ENCODE results near the gene CHD9. TPM values are rescaled to one million over a fixed set of nuclear protein-coding genes. Genes with fewer than 3 reads are reported as not detected.
"Not testable (repeated sequence)": the region's sequence is repeated elsewhere in the genome, so short reads cannot be mapped to it uniquely, and the experiment has no call there.

The CHD9 gene
- total RNA-seq, 1 donor from 2014 or later = 68.6 TPM

DNA sequence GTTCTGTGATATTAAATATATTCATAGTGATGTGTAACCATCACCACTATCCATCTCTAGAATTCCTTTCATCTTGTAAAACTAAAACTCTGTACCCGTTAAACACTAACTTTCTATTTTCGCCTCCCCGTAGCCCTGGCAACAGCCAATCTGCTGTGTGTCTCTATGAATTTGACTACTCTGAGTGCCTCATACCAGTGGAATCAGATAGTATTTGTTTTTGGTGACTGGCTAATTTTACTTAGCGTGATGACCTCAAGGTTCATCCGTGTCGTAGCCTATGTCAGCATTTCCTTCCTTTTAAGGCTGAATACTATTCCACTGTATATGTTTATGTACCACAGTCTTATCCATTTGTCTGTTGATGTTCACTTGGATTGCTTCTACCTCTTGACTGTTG is 18.2 kb downstream of the CHD9 start:
- H3K36me3 Mint-ChIP-seq = peaks cover 28% of the 10 kb centered on the region
- TF ChIP-seq, protein P1, sequence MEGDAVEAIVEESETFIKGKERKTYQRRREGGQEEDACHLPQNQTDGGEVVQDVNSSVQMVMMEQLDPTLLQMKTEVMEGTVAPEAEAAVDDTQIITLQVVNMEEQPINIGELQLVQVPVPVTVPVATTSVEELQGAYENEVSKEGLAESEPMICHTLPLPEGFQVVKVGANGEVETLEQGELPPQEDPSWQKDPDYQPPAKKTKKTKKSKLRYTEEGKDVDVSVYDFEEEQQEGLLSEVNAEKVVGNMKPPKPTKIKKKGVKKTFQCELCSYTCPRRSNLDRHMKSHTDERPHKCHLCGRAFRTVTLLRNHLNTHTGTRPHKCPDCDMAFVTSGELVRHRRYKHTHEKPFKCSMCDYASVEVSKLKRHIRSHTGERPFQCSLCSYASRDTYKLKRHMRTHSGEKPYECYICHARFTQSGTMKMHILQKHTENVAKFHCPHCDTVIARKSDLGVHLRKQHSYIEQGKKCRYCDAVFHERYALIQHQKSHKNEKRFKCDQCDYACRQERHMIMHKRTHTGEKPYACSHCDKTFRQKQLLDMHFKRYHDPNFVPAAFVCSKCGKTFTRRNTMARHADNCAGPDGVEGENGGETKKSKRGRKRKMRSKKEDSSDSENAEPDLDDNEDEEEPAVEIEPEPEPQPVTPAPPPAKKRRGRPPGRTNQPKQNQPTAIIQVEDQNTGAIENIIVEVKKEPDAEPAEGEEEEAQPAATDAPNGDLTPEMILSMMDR (conservative IDR thresholded peaks at IDR 0.05) = no peak
- H3K27me3 Mint-ChIP-seq = no peaks in the 10 kb centered on the region
- H3K9me3 Mint-ChIP-seq = peaks cover 7% of the 10 kb centered on the region
- DNase-seq (ENCODE audit: extremely low spot score, unreplicated experiment) = no peak
- peaks cover 8% of the 10 kb centered on the region for H3K4me1 Mint-ChIP-seq (ENCODE audit: unreplicated experiment)
- no peak overlapping the region for H3K4me3 Mint-ChIP-seq
- H3K27ac Mint-ChIP-seq = no peak overlapping the region

DNA sequence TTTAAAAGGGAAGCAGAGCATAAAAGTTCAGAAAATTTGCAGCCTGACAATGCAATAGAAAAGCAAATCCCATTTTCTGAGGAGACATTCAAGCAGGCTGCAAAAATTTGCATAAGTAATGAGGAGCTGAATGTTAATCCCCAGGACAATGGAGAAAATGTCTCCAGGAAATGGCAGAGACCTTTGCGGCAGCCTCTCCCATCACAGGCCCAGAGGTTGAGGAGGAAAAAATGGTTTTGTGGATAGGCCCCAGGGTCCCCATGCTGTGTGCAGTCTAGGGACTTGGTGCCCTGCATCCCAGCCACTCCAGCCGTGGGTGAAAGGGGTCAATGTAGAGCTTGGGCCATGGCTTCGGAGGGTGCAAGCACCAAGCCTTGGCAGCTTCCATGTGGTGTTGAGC is 19.5 kb downstream of the CHD9 start:
- H3K4me3 Mint-ChIP-seq; H3K9me3 Mint-ChIP-seq; DNase-seq (ENCODE audit: extremely low spot score, unreplicated experiment); H3K27ac Mint-ChIP-seq; H3K27me3 Mint-ChIP-seq: not testable (repeated sequence)
- Mint-ChIP-seq H3K4me1 (ENCODE audit: unreplicated experiment) (peaks cover 15% of the 10 kb centered on the region), H3K36me3 (peaks cover 24% of the 10 kb centered on the region)

DNA sequence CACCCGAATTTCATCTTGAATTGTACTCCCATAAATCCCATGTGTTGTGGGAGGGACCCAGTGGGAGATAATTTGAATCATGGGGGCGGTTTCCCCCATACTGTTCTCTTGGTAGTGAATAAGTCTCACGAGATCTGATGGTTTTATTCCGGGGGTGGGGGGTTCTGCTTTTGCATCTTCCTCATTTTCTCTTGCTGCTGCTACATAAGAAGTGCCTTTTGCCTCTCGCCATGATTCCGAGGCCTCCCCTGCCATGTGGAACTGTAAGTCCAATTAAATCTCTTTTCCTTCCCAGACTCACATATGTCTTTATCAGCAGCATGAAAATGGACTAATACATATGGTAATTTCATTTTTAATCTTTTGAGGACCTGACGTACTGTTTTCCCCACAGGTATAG is 20.7 kb downstream of the CHD9 start:
- H3K9me3 Mint-ChIP-seq; DNase-seq (ENCODE audit: extremely low spot score, unreplicated experiment); H3K27me3 Mint-ChIP-seq; H3K27ac Mint-ChIP-seq; H3K4me3 Mint-ChIP-seq: not testable (repeated sequence)
- H3K36me3 Mint-ChIP-seq = peaks cover 22% of the 10 kb centered on the region
- peaks cover 26% of the 10 kb centered on the region for H3K4me1 Mint-ChIP-seq (ENCODE audit: unreplicated experiment)

DNA sequence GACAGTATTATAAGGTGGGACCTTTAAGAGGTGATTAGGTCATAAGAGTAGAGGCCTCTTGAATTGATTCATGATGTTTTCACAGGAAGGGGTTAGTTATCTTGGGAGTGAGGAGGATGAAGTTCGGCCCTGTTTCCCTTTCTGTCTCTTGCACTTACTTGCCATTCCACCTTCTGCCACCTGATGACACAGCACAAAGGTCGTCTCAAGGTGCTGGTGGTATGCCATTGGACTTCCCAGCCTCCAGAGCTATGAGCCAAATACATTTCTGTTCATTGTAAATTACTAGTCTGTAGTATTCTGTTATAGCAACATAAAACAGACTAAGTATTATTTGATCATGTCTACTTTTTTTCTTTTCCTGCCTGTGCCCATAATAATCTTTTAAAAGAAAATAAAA is 23.5 kb downstream of the CHD9 start:
- no peak for DNase-seq (ENCODE audit: extremely low spot score, unreplicated experiment)
- H3K9me3 Mint-ChIP-seq = peaks cover 11% of the 10 kb centered on the region
- TF ChIP-seq, protein P1 (conservative IDR thresholded peaks at IDR 0.05) = no peak
- no peak overlapping the region for H3K27ac Mint-ChIP-seq
- no peaks in the 10 kb centered on the region for H3K27me3 Mint-ChIP-seq
- H3K4me3 Mint-ChIP-seq = no peak overlapping the region
- H3K36me3 Mint-ChIP-seq = peaks cover 22% of the 10 kb centered on the region
- peaks cover 33% of the 10 kb centered on the region for H3K4me1 Mint-ChIP-seq (ENCODE audit: unreplicated experiment)

DNA sequence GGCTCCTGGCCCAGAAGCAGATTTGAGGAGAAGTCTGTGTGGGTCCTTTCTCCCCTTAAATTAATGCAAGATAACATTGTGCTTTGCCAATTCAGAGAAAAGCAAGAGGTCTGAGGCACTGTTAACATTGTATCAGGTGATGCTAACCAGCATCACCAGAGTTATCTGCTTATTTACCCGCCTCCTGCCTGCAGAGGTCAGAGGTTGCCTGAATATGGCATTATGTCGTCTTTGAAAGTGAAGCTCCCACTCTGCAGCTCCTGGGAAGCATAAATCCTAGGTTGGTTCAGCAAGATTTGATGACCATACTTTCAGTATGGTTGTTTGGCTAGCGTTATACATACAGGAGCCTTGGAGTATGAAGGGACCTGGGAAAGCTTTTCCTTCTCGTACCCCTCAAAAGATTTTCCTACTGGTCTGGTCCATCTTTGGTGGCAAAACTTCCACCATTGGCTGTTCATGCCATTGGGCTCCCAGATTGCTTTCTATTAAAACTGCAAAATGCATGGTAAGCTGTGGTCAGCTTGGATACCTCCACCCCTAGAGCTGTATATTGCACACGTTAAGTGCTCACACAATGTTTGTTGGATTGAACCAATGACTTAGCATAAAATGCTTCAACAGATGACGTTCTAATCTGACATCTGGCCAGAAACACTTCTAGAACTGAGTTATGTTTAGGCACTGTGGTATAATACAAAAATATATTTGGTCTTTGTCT is 24.1 kb downstream of the CHD9 start:
- H3K4me1 Mint-ChIP-seq (ENCODE audit: unreplicated experiment) = peaks cover 34% of the 10 kb centered on the region
- no peaks in the 10 kb centered on the region for H3K27me3 Mint-ChIP-seq
- H3K4me3 Mint-ChIP-seq = no peak overlapping the region
- peaks cover 11% of the 10 kb centered on the region for H3K9me3 Mint-ChIP-seq
- TF ChIP-seq, protein P1 (conservative IDR thresholded peaks at IDR 0.05) = no peak
- H3K36me3 Mint-ChIP-seq = peaks cover 18% of the 10 kb centered on the region
- H3K27ac Mint-ChIP-seq = peak overlapping the region; percentile 95
- DNase-seq (ENCODE audit: extremely low spot score, unreplicated experiment) = no peak

DNA sequence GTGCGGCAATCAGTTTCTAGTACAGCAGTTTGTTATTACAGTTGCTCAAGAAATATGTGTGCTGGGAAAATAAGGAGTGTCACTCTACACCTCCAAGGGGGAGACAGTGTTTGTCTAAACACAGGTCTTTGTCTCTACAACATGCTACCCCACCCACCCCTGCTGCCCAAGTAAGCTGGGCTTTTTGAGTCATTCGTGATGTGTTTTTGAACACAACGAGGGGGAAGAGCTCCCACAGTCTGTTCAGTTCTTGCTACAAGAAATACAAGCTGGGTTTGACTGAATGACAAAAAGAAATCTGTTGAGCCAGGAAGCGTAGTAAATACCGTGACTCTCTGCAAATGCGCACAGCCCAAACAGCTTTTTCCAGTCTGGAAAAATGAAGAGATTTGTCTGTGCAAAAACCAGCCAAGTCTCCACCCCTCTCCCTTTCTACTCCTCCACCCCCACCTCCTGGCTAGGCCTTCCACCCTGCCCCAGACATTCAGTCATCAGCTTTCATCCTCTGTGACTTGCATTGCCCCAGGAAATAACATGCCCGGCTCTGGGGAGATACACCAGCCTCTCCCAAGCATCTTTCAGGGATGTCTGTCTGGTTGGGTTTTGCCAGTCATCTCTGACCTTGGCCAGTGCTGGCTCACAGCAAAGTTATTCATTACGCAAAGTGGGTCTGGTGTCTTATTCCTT is 25.7 kb downstream of the CHD9 start:
- no peaks in the 10 kb centered on the region for H3K27me3 Mint-ChIP-seq
- TF ChIP-seq, protein P1 (conservative IDR thresholded peaks at IDR 0.05) = no peak
- DNase-seq (ENCODE audit: extremely low spot score, unreplicated experiment) = no peak
- H3K4me1 Mint-ChIP-seq (ENCODE audit: unreplicated experiment) = peaks cover 41% of the 10 kb centered on the region
- peak overlapping the region; percentile 71 for H3K4me3 Mint-ChIP-seq
- H3K9me3 Mint-ChIP-seq = peaks cover 7% of the 10 kb centered on the region
- peaks cover 12% of the 10 kb centered on the region for H3K36me3 Mint-ChIP-seq
- H3K27ac Mint-ChIP-seq = peak overlapping the region; percentile 95

Measured in type B pancreatic cell (in vitro differentiated cells).